Measurements from ENCODE around the gene SLC22A23.

SLC22A23 gene

DNA sequence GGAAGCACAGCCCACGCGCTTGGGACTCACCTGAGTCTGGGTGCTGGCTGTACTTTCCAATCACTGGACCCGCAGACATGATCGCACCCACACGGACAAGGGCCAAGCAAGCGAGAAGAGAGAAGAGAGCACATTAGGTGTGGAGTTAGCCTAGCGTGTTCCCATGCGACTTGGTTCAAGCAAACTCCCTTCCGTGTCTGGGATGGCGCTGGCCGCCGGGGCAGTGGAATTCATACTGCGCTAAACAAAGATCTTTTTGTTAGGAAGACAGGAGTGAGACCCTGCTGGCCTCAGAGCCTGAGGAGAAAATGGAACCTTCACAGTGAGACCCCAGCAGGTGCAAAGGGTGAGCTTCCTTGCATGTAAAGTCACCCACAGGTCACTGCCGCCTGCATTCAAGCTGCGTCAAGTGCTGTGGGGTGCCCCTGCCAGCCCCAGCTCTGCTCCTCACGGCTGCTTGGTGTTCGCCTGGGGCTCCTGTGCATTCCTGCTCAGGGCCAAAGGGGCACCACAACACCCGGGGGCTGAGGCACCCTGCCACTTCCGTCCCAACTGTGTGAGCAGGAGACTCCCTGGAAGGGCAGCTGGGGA, 171.7 kb downstream of the SLC22A23 start:
- no peaks in the 10 kb centered on the region for H3K4me1 ChIP-seq (ENCODE audit: low read length)
- H3K4me2 ChIP-seq (ENCODE audit: low read length), result no peak overlapping the region
- no peaks in the 10 kb centered on the region for H3K79me2 ChIP-seq (ENCODE audit: low read length)
- H3K27ac ChIP-seq (ENCODE audit: low read length), result no peak overlapping the region
- no peaks in the 10 kb centered on the region for H3K27me3 ChIP-seq (ENCODE audit: low read depth, low read length)
- TF ChIP-seq, protein P1, sequence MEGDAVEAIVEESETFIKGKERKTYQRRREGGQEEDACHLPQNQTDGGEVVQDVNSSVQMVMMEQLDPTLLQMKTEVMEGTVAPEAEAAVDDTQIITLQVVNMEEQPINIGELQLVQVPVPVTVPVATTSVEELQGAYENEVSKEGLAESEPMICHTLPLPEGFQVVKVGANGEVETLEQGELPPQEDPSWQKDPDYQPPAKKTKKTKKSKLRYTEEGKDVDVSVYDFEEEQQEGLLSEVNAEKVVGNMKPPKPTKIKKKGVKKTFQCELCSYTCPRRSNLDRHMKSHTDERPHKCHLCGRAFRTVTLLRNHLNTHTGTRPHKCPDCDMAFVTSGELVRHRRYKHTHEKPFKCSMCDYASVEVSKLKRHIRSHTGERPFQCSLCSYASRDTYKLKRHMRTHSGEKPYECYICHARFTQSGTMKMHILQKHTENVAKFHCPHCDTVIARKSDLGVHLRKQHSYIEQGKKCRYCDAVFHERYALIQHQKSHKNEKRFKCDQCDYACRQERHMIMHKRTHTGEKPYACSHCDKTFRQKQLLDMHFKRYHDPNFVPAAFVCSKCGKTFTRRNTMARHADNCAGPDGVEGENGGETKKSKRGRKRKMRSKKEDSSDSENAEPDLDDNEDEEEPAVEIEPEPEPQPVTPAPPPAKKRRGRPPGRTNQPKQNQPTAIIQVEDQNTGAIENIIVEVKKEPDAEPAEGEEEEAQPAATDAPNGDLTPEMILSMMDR (IDR thresholded peaks at IDR 0.05; ENCODE audit: low read depth, low read length), result no peak
- TF ChIP-seq EZH2phosphoT487 (IDR thresholded peaks at IDR 0.05; ENCODE audit: low read depth), result no peak
- H3K9ac ChIP-seq (ENCODE audit: low read length), result no peak overlapping the region
- H3K9me3 ChIP-seq (ENCODE audit: insufficient read depth, low read length), result no peaks in the 10 kb centered on the region
- H3K36me3 ChIP-seq (replicated peaks; ENCODE audit: low read depth, low read length), result no peaks in the 10 kb centered on the region
- no peak overlapping the region for H3K4me3 ChIP-seq (ENCODE audit: low read length)
- H4K20me1 ChIP-seq (ENCODE audit: insufficient read depth, low read length), result no peaks in the 10 kb centered on the region
- no peak overlapping the region for H2AFZ ChIP-seq (ENCODE audit: low read depth, low read length)

DNA sequence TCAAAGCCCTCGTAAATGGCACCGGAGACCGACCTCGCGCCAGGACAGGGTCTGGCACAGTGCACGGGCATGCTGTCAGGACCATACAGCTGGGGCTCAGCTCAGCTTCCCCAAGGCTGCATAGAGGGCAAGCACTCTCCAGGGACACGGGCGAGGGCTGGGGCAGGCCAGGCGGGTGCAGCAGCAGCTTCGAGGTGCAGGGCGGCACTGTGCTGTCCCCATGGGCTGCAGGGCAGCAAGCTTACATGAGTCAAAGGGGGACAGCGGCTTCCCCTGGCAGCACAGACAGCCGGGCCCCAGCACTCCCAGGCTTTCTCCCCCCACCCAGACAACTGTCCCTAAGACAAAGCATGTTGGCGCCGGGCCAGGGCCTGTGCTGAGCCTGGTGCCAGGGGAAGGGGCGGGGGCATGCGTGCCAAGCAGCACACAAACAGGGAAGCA, 172.4 kb downstream of the SLC22A23 start:
- Histone ChIP-seq H3K27me3 (ENCODE audit: low read depth, low read length) (no peaks in the 10 kb centered on the region), H2AFZ (ENCODE audit: low read depth, low read length) (no peak overlapping the region), H3K27ac (ENCODE audit: low read length) (no peak overlapping the region), H3K79me2 (ENCODE audit: low read length) (no peaks in the 10 kb centered on the region), H3K4me2 (ENCODE audit: low read length) (no peak overlapping the region), H3K4me3 (ENCODE audit: low read length) (no peak overlapping the region), H3K36me3 (replicated peaks; ENCODE audit: low read depth, low read length) (no peaks in the 10 kb centered on the region), H3K9ac (ENCODE audit: low read length) (no peak overlapping the region), H3K9me3 (ENCODE audit: insufficient read depth, low read length) (no peaks in the 10 kb centered on the region), H4K20me1 (ENCODE audit: insufficient read depth, low read length) (no peaks in the 10 kb centered on the region), H3K4me1 (ENCODE audit: low read length) (no peaks in the 10 kb centered on the region)
- no peak for TF ChIP-seq EZH2phosphoT487 (IDR thresholded peaks at IDR 0.05; ENCODE audit: low read depth)
- TF ChIP-seq, protein P1 (IDR thresholded peaks at IDR 0.05; ENCODE audit: low read depth, low read length), result no peak

DNA sequence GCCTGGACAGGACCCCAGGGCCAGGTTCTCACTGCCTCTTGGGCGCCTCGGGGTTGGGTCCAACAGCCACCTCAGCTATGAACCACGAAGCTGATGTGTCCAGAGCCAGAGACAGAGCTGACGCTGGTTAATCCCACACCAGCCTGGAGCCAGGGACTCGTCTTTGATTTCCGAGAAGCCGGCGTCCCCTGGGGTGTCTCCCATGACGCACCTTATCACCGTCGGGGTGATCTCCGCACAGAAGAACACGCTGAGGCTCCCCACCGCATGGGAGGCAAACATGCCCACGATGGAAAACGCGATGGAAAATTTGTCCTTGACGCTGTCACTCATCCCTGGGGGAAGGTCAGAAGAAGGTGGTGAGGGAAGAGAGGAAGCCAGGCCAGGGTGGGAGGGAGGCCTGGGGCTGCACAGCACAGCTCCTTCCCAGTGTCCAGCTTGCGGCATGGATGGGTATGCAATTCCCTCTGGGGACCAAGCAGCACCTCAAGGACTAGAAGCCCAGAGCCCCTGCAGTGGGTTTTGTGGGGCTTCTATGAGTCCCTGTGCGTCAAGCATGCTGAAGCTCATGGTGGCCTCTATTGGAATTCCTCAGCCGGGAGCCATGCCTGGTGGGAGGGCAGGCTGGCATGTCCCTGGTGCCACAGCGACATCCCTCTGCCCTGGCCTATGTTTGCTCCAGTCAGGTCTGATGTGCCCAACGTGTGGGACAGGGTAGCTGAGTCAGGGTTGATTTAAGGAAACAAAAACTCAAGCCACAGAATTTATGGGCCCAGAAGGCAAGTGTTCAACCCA, 173.0 kb downstream of the SLC22A23 start:
- H3K9ac ChIP-seq (ENCODE audit: low read length), result no peak overlapping the region
- no peak overlapping the region for H3K4me2 ChIP-seq (ENCODE audit: low read length)
- H3K36me3 ChIP-seq (replicated peaks; ENCODE audit: low read depth, low read length), result no peaks in the 10 kb centered on the region
- no peak for TF ChIP-seq EZH2phosphoT487 (IDR thresholded peaks at IDR 0.05; ENCODE audit: low read depth)
- TF ChIP-seq, protein P1 (IDR thresholded peaks at IDR 0.05; ENCODE audit: low read depth, low read length), result no peak
- no peak overlapping the region for H3K27ac ChIP-seq (ENCODE audit: low read length)
- H3K27me3 ChIP-seq (ENCODE audit: low read depth, low read length), result no peaks in the 10 kb centered on the region
- H3K4me1 ChIP-seq (ENCODE audit: low read length), result no peaks in the 10 kb centered on the region
- H2AFZ ChIP-seq (ENCODE audit: low read depth, low read length), result no peak overlapping the region
- no peak overlapping the region for H3K4me3 ChIP-seq (ENCODE audit: low read length)
- no peaks in the 10 kb centered on the region for H4K20me1 ChIP-seq (ENCODE audit: insufficient read depth, low read length)
- no peaks in the 10 kb centered on the region for H3K9me3 ChIP-seq (ENCODE audit: insufficient read depth, low read length)
- H3K79me2 ChIP-seq (ENCODE audit: low read length), result no peaks in the 10 kb centered on the region

DNA sequence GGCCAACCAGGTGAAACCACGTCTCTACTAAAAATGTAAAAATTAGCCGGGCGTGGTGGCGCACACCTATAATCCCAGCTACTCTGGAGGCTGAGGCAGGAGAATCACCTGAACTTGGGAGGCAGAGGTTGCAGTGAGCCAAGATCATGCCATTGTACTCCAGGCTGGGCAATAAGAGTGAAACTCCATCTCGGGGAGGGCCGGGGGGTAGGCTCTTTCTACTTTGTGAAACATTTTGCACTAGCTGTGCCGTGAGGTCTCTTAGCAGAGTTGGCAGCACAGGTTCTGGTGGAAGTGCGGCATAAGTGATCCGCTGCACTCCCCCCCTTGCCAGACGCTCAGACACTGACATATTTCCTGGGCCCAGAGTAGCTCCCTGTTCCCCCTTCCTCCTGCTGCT, 173.6 kb downstream of the SLC22A23 start:
- H3K27me3 ChIP-seq (ENCODE audit: low read depth, low read length), result no peaks in the 10 kb centered on the region
- no peak overlapping the region for H3K4me3 ChIP-seq (ENCODE audit: low read length)
- H3K4me2 ChIP-seq (ENCODE audit: low read length), result no peak overlapping the region
- no peaks in the 10 kb centered on the region for H4K20me1 ChIP-seq (ENCODE audit: insufficient read depth, low read length)
- H3K9ac ChIP-seq (ENCODE audit: low read length), result no peak overlapping the region
- H3K27ac ChIP-seq (ENCODE audit: low read length), result no peak overlapping the region
- no peaks in the 10 kb centered on the region for H3K79me2 ChIP-seq (ENCODE audit: low read length)
- TF ChIP-seq EZH2phosphoT487 (IDR thresholded peaks at IDR 0.05; ENCODE audit: low read depth), result no peak
- TF ChIP-seq, protein P1 (IDR thresholded peaks at IDR 0.05; ENCODE audit: low read depth, low read length), result no peak
- no peaks in the 10 kb centered on the region for H3K36me3 ChIP-seq (replicated peaks; ENCODE audit: low read depth, low read length)
- no peaks in the 10 kb centered on the region for H3K9me3 ChIP-seq (ENCODE audit: insufficient read depth, low read length)
- H2AFZ ChIP-seq (ENCODE audit: low read depth, low read length), result no peak overlapping the region
- no peaks in the 10 kb centered on the region for H3K4me1 ChIP-seq (ENCODE audit: low read length)

Data from OCI-LY3 (cell line).